Measurements from ENCODE around the gene KLHL29. TPM values are rescaled to one million over a fixed set of nuclear protein-coding genes. Genes with fewer than 3 reads are reported as not detected.

The KLHL29 gene
- total and polyA plus RNA-seq, 2 donors (not counting 3 experiments of a cell fraction or from before 2014, with no cell fraction given) = 4.6 to 12.7 TPM

- Histone ChIP-seq H2AFZ (ENCODE audit: low read depth, low read length) (no peak overlapping the region), H3K79me2 (ENCODE audit: control insufficient read depth, insufficient read depth, low read length) (no peaks in the 10 kb centered on the region), H3K9me1 (replicated peaks; ENCODE audit: control insufficient read depth, extremely low read depth, insufficient read depth, low read length) (no peaks in the 10 kb centered on the region), H3K9ac (replicated peaks; ENCODE audit: extremely low read depth, insufficient read depth, low read length) (no peak overlapping the region), H3K36me3 (ENCODE audit: control insufficient read depth in 2 of 2, extremely low read depth in 1 of 2, insufficient read depth in 2 of 2, low read length in 2 of 2) (no peaks in the 10 kb centered on the region), H3K4me1 (ENCODE audit: control insufficient read depth, extremely low read depth, insufficient read depth, low read length) (no peaks in the 10 kb centered on the region), H3K4me3 (replicated peaks in 1 of 3; ENCODE audit: insufficient read depth in 1 of 3, low read depth in 1 of 3, low read length in 3 of 3) (no peak overlapping the region), H3K9me3 (replicated peaks; ENCODE audit: control insufficient read depth, insufficient read depth, low read length) (no peaks in the 10 kb centered on the region), H3K27ac (ENCODE audit: insufficient read depth, low read depth, low read length) (no peak overlapping the region), H3K27me3 (ENCODE audit: control insufficient read depth in 2 of 2, insufficient read depth in 2 of 2, low read length in 2 of 2) (no peaks in the 10 kb centered on the region), H3K4me2 (ENCODE audit: insufficient read depth, low read length) (no peak overlapping the region), H4K20me1 (replicated peaks; ENCODE audit: control insufficient read depth, extremely low read depth, insufficient read depth, low read length) (no peaks in the 10 kb centered on the region)
- CTCF ChIA-PET = no interaction called here
- DNase-seq (ENCODE audit: low read depth, low spot score) = no peak
- no TSS peak for BruUV-seq (replicated peaks)
- intact Hi-C loops (cut with micrococcal nuclease) (no loop called here), dilution Hi-C loops (cut with MboI; ENCODE audit: extremely low pct_ligation_motif_present, low sequenced_read_pairs) (no loop called here)
- no peak for FAIRE-seq
- no peak for TF ChIP-seq POLR2AphosphoS5 (IDR thresholded peaks at IDR 0.05; ENCODE audit: insufficient read depth, low read depth, low read length)
- TF ChIP-seq POLR2A (IDR thresholded peaks at IDR 0.05; ENCODE audit: low read depth, low read length) = no peak
- no peak for TF ChIP-seq MAX (IDR thresholded peaks at IDR 0.05; ENCODE audit: insufficient read depth, insufficient read length)
- no peak for TF ChIP-seq MYC (IDR thresholded peaks at IDR 0.05; ENCODE audit: low read depth, low read length)
- TF ChIP-seq JUN (IDR thresholded peaks at IDR 0.05; ENCODE audit: borderline replicate concordance, insufficient read depth, insufficient read length, low read depth) = no peak
- POLR2A ChIA-PET = no interaction called here
Measured at GRCh38 chr2:23536326-23536725, 151.3 kb downstream of the KLHL29 start.

GRCh38 chr2:23537991-23538390, 153.0 kb downstream of the KLHL29 start:
- Histone ChIP-seq H3K9ac (replicated peaks; ENCODE audit: extremely low read depth, insufficient read depth, low read length) (no peak overlapping the region), H2AFZ (ENCODE audit: low read depth, low read length) (no peak overlapping the region), H4K20me1 (replicated peaks; ENCODE audit: control insufficient read depth, extremely low read depth, insufficient read depth, low read length) (no peaks in the 10 kb centered on the region), H3K4me2 (ENCODE audit: insufficient read depth, low read length) (no peak overlapping the region), H3K27ac (ENCODE audit: insufficient read depth, low read depth, low read length) (no peak overlapping the region), H3K36me3 (ENCODE audit: control insufficient read depth in 2 of 2, extremely low read depth in 1 of 2, insufficient read depth in 2 of 2, low read length in 2 of 2) (no peaks in the 10 kb centered on the region), H3K79me2 (ENCODE audit: control insufficient read depth, insufficient read depth, low read length) (no peaks in the 10 kb centered on the region), H3K27me3 (ENCODE audit: control insufficient read depth in 2 of 2, insufficient read depth in 2 of 2, low read length in 2 of 2) (no peaks in the 10 kb centered on the region), H3K9me3 (replicated peaks; ENCODE audit: control insufficient read depth, insufficient read depth, low read length) (no peaks in the 10 kb centered on the region), H3K4me3 (replicated peaks in 1 of 3; ENCODE audit: insufficient read depth in 1 of 3, low read depth in 1 of 3, low read length in 3 of 3) (no peak overlapping the region), H3K4me1 (ENCODE audit: control insufficient read depth, extremely low read depth, insufficient read depth, low read length) (no peaks in the 10 kb centered on the region), H3K9me1 (replicated peaks; ENCODE audit: control insufficient read depth, extremely low read depth, insufficient read depth, low read length) (no peaks in the 10 kb centered on the region)
- CTCF ChIA-PET = interaction anchor here (0.8 to 1.1 kb wide), 2 partner anchors 14 to 28 kb away, joined by 3 read pairs; no protein-coding TSS in a partner anchor
- POLR2A ChIA-PET = no interaction called here
- no peak for TF ChIP-seq FOS (IDR thresholded peaks at IDR 0.05; ENCODE audit: borderline replicate concordance, insufficient read depth, low read length)
- no peak for TF ChIP-seq MYC (IDR thresholded peaks at IDR 0.05; ENCODE audit: low read depth, low read length)
- TF ChIP-seq EZH2 (IDR thresholded peaks at IDR 0.05; ENCODE audit: borderline replicate concordance, low read depth, low read length, severe bottlenecking) = no peak
- TF ChIP-seq POLR2AphosphoS5 (IDR thresholded peaks at IDR 0.05; ENCODE audit: insufficient read depth, low read depth, low read length) = no peak
- no peak for TF ChIP-seq CTCF (IDR thresholded peaks at IDR 0.05; ENCODE audit: extremely low read depth in 1 of 2, insufficient read depth in 1 of 2, low read depth in 1 of 2, low read length in 2 of 2)
- TF ChIP-seq GATA2 (IDR thresholded peaks at IDR 0.05; ENCODE audit: insufficient read depth, insufficient read length, low read depth, low read length) = no peak
- no peak for TF ChIP-seq MAX (IDR thresholded peaks at IDR 0.05; ENCODE audit: insufficient read depth, insufficient read length)
- FAIRE-seq (no peak), DNase-seq (ENCODE audit: low read depth, low spot score) (no peak)
- intact Hi-C loops (cut with micrococcal nuclease) (no loop called here), dilution Hi-C loops (cut with MboI; ENCODE audit: extremely low pct_ligation_motif_present, low sequenced_read_pairs) (no loop called here)
- BruUV-seq (replicated peaks) = no TSS peak

All from endothelial cell of umbilical vein (primary cell).